GM18526 (cell line): ENCODE results near the gene TAPT1.

ENCODE experiments used
- POLR2A ChIP-seq: IDR thresholded peaks from 3 replicates; pipeline ENCODE4 v1.6.1; 2011; ENCODE audit not compliant: insufficient read length; ENCODE audit errors: extremely low read depth

The TAPT1 gene

DNA sequence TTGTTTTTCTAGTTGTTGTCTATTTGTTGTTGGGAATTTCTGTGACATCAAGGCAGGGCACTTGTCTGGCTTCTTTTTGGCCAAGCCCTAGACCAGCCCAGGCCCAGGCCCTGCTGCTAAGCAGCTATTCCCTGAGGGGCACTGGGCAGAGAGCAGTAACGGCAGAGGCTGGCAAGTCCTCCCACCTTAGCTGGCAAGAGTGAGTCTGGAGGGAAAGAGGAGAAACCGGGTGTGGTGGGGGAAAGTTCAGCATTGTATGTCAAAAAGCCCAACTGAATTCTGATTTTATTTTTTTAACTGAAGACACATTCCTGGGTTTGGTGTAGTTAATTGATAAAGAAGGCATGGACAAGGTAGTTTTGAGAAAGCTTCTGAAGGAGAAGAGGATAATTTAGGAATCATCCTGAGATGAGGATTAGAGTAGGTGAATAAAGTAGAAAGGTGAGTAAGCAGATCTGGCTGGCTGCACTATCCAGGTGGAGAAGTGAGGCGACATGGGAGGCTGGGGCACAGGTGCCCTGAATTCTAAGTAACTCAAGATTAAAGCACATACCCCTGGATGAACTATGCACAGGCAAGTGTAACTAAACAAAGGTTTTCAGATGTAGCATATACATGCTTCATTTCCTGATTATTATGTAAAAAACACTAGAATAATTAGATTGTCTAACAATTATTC is 57.4 kb downstream of the TAPT1 start:
- no peak for TF ChIP-seq POLR2A

DNA sequence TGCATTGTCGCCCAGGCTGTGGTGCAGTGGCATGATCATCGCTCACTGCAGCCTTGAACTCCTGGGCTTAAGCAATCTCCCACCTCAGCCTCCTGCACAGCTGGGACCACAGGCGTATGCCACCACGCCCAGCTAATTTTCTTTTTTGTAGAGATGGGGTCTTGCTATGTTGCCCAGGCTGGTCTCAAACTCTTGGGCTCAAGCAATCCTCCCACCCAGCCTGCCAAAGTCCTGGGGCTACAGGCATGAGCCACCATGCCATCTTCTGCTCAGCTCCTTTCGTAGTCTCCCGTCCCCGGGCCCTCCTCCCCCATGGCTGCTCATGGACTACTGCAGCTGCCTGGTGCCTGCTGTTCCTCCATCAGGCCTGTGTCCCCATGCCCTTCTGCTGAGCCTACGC is 58.1 kb downstream of the TAPT1 start:
- no peak for TF ChIP-seq POLR2A

DNA sequence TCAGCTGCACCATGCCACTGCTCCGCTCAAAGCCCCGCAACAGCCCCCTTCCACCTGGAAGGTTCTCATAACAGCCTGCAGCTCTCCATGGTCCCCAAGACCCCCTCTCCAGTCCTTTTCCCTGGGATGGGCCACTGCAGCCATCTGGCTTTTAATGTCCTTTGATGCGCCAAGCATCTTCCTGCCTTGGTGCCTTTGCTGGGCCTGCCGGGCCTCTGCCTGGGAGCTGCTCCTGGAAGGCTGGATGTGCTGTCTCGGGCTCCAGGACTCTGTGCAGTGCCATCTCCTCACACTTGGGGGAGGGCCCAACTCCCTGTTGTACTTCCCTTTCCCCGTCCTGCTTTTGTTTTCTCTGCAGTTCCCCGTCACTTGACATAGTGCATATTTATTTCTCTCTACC is 60.3 kb downstream of the TAPT1 start:
- TF ChIP-seq POLR2A = no peak

DNA sequence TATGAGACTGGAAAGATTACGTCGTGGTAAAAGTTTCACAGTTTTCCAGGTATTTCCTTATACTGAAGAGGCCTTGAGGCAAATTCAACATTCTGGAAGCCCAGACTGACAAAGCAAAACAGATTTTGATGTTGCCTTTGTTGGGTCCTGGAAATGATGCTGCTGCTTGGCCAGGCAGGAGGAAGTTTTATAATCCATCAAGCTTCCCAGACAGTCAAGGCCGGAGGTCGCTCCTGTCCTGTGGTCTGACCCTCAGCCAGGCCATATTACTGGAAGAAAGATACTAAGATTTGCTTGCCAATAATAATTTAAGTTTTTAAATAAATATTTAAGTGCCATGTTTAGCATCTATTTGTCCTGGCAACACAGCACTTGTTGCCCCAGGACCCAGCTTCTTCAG is 63.4 kb downstream of the TAPT1 start:
- no peak for TF ChIP-seq POLR2A

DNA sequence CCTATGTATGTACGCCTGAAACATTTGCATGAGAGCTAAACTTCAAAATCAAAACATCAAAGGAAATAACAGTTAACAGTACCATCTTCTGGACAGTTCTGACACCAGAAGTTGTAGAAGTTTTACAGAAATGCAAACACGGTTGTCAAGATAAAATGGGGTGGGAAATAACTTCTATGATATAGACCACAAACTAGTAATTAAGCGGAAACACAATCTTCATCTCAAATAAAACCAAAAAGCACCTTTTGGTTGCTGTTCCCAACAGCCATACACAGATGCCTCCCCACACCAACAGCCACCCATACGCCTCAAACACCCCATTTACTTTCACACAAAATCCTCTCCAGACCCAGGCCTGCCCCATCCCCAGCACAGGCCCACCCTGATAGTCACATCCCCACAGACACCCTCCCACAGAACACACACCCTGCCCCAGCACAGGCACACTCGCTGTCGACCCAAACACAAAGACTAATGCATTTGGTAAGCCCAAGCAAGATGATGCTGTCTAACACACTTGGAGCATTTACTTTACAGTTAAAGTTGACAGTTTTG is 64.3 kb downstream of the TAPT1 start:
- no peak for TF ChIP-seq POLR2A

DNA sequence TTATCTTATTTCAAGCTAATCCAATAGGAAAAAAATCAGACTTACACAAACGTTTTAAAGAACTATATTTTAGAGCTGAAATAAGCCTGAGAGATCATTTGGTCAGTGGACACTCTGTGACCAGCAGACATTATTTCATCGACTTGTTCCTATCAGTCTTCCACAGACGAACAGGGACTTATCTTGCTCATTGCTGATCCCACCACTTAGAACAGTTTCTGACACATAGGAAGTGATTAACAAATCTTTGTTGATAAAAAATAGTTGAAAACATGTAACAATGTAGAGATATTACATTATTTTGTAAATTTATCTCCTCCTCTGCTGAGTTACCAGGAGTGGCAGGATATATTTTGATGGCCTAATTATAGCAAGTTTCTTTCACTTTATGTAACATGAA is 65.8 kb downstream of the TAPT1 start:
- no peak for TF ChIP-seq POLR2A

DNA sequence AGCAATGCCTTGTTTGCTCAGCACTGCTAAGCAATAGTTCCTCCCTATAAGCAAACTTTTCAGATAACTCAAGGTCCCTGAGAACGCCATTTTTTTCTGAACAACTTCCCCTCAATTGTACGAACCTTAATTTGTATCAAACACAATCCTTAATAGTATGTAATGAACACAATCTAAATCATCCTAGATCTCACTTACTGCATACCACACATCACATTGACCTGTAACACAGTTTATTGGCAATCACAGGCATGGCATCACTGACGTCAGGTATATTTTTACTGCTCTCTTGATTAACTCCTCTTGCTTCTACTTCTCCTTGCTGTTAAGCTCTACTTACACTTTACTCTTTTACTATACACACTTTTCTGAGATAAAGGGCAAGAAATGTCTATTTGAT is 67.0 kb downstream of the TAPT1 start:
- no peak for TF ChIP-seq POLR2A

DNA sequence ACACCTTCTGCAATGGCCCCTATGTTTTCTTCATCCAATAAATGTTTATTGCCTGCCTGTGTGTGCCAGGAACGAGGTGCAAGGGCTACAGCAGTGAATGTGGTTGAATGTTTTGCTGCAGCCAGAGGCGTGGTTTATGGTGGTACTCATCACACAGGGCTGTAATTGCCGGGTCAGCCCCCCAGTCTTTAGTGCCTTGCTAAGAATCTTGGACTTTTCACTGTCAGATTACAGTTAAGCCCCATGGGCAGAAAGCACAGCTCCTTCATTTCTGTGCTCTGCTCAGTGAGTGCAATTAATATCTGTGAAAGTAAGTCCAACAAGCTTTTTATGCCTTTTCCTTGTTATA is 67.8 kb downstream of the TAPT1 start:
- TF ChIP-seq POLR2A = no peak

DNA sequence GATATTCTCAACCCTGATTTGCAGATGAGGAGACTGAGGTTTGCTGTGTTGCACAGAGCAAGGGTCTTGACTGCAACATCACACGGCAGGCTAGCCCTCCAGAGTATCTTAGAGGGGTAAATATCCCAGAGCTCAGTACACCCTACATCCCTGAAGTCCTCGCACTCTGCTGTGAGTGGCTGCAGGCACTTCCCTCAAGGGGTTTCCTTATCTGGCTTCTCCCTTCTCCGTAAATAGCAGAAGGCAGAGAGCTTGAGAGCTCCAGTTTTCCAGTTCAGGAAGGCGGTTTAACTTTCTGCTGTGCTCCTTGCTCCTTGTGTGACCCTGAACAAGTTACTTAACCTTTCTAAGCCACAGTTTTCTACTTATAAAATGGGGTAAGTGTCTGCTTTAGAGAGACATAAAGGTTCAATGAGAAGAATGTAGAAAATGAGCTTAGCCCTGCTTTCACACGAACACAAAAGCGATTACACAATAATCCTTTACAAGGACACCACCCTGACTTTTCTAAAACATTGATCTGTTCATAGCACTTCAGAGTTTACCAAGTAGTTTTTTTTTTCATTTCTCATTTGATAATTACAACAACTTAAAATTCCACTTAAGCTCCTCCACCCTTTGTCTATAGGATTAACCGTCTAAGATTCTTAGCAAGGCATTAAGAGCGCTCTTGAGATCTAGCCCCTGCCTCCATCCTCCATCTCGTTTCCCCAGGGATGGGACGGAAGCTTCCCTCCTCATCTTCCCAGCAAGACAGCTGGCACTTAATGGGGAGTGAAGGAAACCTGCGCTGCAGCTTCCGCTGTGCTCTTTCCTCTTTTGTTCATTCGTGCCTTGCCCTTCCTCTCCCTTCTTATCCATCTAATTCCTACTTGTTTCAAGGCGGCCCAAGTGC is 68.4 kb downstream of the TAPT1 start:
- no peak for TF ChIP-seq POLR2A

DNA sequence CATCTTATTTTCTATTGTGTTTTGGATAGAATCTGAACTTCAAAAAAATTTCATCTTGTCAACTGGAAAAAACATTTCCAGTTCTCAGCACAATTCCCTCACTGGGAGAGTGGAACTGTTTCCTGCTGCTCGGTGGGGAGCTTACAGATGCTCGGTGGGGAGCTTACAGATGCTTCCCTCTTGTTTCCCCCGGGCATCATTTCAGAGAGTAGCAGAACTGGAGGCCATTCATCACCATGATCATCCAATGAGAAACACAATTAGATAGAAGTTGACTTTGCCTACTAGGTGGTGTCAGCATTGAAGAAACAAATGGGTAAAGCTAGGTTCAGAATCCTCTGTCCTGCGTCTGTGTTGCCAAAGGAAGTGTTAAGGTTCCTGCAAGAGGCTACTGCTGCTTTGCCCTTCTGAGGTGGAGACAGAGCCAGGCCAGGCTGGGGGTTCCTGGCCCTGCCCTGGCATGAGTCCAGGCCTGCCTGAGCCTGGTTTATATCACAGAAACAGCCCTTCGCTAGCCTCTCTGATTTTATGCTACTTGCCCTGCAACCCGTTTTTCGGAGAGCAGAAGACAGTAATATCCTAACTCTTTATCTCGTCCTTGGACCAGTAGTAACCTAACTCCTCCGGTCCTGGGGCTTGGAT is 70.6 kb downstream of the TAPT1 start:
- TF ChIP-seq POLR2A = no peak

DNA sequence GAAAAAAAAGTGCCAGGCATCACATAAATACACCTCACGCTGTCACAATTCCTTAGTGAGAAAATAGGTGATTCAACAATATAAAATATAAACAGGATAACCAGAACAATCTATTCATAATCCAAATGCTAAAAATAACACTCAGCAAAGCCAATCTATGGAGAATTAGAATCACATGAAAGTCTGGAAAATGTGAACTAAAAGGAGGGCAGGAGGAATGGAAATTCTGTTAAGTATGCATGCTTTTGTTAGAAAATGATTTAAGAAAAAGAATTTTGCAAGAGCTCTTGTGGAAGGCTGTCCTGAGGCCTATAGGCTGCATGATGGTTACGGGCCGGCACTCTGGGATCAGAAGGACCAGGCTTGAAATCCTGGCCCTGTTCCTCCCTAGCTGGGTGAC is 71.8 kb downstream of the TAPT1 start:
- TF ChIP-seq POLR2A = no peak

DNA sequence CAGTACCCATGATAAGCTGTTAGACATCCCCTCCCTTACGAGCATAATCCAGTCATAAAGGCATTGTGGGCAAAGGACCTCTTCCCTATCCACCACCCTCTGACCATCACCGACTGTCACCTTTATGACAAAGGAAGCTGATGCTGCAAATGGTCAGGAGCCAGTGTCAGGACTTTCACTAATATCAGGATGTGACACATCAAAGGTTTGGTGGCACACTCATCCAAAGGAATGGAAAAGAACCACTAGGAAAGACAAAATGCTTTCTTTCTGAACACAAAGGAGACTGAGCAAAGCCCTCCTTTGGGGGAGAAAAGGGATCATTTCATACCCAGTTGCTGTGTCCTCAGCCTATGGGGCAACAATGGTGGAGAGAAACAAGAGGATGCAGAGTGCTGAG is 75.6 kb downstream of the TAPT1 start:
- no peak for TF ChIP-seq POLR2A

DNA sequence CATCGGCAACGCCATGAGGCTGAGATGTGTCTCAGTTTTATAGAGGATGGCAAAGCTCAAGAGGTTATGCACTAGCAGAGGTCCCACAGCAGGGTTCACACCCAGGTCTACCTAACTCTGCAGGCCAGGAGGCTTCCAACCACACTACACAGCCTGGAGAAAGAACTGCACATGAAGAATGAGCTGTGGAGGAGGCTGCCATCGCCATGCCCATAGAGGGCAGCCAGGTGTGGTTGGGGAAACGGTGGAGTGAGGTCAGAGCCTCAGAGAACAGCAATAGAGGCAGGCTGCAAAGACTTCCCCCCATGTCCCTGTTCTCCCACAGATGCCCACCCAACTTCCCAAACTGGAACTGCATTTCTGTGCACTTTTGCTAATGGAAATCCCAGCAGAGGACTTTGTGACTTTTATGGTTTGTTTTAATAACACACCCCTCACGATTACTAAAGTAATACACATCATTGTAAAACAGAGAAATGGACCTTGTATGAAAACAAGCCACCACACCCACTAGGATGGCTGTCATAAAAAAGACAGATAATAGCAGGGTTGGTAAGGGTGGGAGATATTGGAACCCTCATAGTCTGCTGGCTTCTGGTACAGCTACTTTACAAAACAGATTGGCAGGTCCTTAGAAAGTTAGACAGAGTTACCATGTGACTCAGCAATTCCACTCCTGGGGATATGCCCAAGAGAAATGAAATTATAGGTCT is 83.5 kb downstream of the TAPT1 start:
- TF ChIP-seq POLR2A = no peak

DNA sequence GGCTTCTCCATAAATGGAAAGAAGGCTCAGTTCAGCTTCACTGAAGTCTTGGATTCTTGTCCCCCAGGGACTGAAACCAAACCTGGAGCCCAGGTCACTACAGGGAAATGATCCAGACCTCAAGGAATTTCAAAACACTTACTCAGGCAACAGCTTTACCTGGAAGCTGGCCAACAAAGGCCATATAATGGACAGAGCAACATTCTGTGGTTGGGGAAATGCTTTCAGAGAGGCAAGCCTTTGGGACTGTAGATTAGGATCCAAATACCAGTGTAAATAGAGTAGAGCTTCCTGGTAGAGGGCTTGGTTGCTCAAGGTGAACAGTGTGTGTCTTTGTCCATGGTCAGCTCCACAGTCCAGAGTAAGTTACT is 85.4 kb downstream of the TAPT1 start:
- no peak for TF ChIP-seq POLR2A

DNA sequence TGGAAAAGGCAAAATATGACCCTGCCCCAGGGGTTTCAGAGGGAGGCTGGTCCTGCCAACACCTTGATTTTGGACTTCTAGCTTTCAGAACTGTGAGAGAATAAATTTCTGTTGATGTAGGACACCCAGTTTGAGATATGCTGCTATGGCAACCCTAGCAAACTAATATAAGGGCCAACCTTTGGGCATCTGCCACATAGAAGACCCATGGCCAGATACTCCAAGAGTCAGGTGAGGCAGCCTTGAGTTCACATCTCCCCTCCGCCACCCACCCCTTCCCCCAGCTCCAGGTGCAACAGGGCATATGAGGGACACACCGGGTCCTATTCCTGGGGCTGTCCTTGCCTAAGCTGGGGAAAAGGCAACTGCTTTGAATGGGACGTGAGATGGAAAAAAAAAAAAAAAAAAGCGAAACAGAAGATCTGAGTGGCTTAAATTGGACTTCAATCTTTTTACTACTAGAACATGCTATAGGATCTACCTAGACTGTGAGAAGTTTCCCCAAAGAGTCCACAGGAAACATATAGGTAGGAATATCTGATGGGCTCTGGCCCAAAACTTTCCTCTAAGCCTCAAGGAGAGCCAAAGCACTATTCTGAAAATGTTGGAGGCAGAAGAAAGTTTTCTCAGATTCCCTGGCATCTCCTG is 85.9 kb downstream of the TAPT1 start:
- no peak for TF ChIP-seq POLR2A
